Hindlimb muscle (tissue), 1 donor: Measurements from ENCODE around the gene ZNF273. TPM values are rescaled to one million over a fixed set of nuclear protein-coding genes. Genes with fewer than 3 reads are reported as not detected.
A peak's percentile ranks its signal among the peaks of the same experiment; 100 is the strongest.
"Not testable (repeated sequence)": the region's sequence is repeated elsewhere in the genome, so short reads cannot be mapped to it uniquely, and the experiment has no call there.

Source experiments
- DNase-seq: peaks from one replicate; pipeline ENCODE4 v3.0.0-alpha.2; 2013
- polyA plus RNA-seq: library from polyadenylated mRNA; unstranded; fragments of 120-200 nt; gene quantifications from one replicate; pipeline ENCODE4 v1.2.1, GENCODE V29; 2013; ENCODE audit not compliant: insufficient read length

Gene ZNF273
- polyA plus RNA-seq, 1 donor = 5.4 TPM

DNA sequence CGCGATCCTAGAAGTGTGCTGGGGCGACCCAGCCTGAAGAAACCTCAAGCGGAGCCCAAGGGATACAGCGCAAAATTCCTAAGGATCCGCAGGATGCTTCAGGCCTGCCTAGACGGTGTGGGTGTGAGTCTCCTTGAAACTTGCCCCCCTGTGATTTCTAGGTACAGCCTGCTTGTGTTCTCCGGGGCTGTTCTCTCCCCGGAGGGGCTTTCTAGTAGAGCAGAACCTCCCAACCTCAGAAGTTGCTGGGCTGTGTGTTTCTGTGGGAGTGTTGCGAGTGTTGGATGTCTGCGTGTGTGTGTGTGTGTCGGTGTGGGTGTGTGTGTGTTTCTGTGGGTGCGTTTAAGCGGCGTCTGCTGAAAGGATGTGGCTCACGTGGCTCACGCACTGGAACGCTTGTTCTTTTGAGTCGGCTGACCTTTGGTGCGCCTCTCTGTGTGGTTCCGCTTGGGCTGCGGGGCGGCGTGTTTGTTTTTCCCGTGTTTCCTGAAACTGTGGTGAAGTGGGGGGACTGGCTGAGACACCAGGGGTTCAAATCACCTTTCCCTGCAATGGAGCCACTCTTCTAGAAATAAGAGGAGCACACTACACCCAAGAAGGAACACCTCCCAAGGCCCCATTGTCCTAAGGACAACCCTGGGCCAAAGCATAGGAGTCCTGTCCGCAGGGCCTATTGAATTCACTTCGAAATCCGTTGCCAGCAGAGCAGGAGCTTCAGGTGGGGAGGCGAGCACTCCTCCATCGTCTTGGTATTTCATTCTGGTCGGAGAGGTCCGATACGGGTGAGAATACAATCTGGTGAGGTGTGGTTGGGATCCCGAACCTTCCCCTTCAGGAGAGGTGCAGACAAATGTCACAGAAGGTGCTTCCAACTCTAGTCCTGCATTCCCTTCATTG is 25.1 kb upstream of the ZNF273 start:
- no peak for DNase-seq

DNA sequence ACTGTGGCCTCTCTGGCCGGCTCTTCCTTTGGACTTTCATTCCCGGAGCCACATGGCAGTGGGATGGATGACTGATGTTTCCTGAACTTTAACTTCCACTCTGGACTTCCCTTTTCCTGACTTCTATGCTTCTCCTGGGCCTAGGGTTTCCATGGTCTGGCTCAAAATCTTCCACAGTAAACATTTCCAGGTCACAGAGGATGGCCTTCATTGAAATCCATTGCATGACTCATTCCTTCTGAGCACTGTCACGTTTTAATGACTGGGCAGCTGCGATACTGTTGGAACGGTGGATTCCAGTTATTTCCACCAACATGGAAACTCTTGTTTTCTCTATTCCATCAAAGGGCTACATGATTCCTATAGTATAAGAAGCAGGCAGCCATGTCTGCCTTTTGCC is 24.4 kb upstream of the ZNF273 start:
- DNase-seq = no peak

DNA sequence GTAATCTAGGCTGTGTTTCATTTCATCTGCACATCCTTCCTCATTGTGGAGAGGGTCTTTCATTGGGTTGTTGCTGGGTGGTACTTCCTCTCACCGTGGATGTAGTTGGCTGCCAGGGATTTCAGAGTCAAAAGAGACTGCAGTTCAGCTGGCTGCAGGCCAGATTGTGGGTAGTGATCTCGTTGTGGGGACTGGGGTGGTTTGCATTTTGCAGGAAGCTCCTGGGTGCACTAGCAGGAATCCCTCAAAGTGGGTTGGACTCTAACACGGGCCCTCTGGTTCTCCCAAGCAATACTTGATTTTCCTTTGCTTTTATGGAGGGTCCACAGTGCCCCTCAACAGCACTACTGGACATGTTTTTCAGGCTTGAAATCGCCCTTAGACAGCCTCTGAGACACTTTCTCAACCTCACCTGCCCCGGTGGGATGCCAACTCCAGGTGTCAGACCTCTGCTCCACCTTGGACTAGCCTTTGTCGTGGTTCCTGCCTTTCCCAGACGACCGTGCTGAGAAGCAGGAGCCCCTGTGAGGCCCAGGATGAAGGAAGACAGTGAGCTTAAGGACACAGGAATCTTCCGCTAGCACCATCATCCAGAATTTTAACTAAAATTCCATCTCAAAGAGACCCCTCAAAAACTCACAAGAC is 23.9 kb upstream of the ZNF273 start:
- no peak for DNase-seq

DNA sequence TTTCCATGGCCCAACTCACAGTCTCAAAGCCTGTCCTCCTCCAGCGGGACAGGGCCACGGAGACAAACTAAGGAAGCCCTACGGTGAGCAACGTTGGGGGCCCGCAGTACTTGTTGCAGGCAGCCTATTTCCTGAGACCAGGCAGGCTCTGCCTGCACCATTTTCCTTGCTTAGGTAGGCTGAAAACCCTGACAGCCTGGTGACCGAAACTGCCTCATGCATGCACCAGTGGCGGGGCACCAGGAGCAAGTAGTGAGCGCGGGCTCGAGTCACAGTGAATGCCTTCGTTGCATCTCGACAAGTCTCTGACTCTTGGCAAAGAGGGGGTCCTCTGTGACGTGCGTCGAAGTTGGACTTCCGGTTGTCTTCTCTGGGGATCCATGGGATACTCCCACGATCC is 23.3 kb upstream of the ZNF273 start:
- no peak for DNase-seq

DNA sequence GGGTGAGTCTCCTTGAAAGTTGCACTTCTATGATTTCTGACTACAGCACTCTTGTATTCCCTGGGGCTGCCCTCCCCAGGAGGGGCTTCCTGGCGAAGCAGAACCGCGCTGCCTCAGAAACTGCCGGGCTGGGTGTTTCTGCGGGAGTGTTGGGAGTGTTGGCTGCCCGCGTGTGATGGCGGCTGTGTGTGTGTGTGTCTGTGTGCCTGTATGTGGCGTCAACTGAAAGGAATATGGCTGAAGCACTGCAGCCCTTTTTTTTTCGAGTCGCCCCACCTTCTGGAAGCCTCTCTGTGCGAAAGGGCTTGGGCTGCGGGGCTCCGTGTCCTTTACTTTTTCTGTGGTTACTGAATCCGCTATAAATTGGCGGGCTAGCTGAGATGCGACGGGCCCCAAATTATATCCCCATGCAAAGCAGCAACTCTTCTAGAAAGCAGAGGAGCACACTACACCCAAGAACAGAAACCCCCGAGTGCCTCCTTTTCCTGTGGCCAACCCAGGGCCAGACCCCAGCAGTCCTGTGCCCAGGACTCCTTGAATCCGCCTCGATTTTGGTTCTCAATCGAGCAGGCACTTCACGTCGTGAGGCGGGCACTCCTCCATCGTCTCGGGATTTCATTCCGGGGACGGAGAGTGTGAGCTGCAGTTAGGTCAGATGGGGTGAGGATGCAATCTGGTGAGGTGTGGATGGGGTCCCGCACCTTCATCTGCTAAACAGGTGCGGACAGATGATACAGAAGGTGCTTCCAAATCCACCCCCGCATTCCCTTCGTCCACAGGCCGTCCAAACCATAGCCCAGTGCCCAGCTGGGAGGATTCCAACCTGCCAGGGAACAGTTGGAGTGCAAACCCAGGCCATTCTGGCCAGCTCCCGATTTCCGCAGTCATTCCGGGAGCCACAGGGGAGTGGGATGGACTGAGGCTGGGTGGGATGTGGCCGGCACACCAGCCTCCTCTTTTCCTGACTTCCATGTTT is 22.5 kb upstream of the ZNF273 start:
- no peak for DNase-seq

DNA sequence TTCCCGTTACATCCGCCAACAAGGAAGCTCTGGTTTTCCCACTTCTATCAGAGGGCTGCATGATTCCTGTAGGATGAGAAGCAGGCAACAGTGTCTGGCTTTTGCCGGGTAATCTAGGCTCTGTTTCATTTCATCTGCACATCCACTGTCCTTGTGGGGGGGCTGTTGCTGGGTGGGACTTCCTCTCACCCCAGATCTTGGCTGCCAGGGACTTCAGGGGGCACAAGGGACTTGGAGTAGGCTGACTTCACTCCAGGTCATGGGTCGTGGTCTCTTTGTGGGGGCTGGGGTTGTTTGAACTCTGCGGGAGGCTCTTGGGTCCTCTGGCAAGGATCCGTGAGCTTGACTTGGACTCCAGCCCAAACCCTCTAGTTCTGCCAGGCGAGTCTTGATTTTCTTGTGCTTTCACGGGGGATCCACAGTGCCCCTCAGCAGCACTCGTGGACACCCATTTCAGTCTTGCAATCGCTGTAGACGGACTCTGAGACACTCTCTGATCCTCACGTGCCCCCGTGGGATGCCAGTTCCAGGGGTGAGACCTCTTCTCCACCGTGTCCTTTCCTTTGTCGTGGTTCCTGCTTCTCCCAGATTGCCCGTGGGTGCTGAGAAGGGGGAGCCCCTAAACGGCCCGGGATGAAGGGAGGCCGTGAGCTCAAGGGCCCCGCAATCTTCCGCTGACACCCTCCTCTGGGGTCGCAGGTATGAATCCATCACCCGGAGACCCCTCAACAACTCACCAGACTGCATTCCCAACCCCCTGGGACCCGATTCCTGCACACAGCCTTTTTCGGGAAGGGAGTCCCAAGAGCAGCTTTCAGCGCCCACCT is 21.4 kb upstream of the ZNF273 start:
- no peak for DNase-seq

DNA sequence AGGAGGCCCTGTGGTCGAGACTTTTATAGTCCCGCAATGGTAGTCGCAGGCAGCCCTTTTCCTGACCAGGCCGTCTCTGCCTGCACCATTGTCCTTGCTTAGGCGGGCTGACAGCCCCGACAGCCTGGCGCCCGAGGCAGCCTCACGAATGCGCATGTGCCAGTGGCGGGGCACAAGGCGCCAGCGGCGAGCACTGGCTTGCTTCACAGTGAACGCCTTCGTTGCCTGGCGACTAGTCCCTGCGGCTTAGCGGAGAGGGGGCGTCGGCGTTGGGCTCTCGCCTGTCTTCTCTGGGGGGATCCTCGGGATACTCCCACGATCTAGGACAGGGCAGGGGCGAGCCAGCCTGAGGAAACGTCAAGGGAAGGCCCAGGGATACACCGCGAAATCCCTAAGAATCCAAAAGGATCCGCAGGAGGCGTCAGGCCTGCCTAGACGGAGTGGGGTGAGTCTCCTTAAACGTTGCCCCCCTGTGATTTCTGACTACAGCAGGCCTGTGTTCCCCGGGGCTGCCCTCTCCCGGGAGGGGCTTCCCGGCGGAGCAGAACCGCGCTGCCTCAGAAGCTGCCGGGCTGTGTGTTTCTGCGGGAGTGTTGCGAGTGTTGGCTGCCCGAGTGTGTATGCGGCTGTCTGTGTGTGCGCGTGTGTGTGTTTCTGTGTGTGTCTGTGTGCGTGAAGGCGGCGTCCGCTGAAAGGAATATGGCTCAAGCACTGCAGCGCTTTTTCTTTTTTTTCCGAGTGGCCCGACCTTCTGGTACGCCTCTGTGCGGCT is 20.5 kb upstream of the ZNF273 start:
- peak; percentile 58 for DNase-seq

DNA sequence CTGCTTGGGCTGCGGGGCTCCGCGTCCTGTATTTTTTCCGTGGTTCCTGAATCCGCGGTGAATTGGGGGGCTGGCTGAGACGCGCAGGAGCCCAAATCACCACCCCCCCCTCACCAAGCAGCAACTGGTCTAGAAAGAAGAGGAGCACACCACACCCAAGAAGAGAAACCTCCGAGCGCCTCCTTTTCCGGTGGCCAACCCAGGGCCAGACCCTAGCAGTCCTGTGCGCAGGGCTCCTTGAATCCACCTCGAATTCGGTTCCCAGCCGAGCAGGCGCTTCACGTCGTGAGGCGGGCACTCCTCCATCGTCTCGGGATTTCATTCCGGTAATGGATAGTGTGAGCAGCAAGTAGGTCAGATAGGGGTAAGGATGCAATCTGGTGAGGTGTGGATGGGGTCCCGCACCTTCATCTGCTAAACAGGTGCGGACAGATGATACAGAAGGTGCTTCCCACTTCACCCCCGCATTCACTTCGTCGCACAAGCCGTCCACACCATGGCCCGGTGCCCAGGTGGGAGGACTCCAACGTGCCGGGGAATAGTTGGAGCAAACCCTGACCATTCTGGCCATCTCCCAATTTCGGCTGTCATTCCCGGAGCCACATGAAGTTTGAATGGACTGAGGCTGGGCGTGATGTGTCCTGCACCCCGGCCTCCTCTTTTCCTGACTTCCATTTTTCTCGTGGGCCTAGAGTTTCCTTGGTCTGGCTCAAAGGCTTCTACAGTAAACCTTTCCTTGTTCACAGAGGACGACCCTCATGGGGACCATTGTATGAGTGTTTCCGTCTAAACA is 19.8 kb upstream of the ZNF273 start:
- no peak for DNase-seq

DNA sequence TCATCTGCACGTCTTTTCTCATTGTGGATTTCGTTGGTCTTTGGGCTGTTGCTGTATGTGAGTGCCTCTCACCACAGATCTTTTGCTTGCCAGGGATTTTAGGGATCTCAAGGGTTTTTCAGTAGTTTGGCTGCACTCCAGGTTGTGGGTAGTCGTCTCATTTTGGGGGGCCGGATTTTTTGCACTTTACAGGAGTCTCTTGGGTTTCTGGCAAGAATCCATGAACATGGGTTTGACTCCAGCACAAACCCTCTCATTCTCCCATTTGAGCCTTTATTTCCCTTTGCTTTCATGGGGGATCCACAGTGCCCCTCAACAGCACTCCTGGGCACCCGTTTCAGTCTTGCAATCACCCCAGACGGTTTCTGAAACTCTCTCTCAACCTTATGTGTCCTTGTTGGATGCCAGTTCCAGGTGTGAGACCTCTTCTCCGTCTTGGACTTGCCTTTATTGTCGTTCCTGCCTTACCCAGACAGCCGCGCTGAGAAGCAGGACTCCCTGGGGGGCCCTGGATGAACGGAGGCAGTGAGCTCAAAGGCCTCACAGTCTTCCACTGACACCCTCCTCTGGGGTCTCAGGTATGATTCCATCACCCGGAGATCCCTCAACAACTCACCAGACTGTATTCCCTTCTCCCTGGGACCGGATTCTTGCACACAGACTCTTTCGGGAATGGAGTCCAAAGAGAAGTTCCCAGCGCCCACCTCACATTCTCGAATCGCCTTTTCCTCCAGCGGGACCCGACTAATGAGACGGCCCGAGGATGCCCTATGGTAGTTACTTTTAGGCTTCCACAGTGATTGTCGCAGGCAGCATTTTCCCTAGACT is 18.8 kb upstream of the ZNF273 start:
- no peak for DNase-seq

DNA sequence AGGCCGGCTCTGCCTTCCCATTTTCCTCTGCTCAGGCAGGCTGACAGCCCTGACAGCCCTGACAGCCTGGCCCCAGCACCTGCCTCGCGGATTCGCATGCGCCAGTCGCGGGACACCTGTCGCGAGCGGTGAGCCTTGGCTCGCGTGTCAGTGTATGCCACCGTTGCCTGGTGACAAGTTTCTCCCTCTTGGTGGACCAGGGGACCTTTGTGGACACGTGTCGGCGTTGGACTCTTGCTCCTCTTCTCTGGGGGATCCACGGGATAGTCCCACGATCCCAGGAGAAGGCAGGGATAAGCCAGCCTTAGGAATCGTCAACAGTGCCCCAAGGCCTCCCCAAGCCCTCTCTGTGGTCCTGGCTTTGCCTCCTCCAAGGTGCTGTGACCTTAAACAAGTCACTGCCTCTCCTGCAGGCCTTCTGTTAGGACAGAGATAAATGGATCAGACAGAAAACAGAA is 18.1 kb upstream of the ZNF273 start:
- no peak for DNase-seq

DNA sequence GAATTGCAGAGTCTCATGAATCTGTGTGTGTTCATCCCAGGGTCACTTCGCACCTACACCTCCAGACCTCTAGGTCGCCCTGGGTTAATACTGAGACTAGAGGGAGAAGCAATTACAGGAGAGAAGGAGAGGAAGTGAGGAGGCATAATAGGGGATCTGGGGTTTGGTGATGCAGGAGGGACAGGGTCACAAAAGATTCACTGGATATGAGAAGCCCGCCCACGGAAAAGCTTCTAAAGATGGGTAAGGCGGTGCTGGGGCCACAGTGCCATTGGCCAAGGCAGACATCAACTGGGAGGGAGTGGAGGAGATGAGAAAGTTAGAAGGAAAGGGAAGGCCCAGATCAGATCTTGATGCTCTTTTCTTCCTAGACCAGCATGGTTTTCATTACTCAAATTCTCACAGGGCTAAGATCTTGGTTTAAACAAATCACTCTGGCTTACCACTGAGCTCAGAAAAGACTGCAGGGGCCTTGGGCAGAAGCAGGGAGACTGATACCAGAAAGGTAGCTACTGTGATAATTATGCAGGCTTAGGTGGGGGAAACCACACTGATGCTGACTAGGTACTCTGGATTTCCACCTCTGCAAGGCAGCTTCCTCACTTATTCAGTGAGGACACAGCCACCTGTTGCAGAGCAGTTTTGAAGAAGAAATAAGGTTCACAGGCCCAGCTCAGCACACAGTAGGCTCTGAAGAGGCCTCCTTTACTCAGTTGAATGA is 17.4 kb upstream of the ZNF273 start:
- no peak for DNase-seq

DNA sequence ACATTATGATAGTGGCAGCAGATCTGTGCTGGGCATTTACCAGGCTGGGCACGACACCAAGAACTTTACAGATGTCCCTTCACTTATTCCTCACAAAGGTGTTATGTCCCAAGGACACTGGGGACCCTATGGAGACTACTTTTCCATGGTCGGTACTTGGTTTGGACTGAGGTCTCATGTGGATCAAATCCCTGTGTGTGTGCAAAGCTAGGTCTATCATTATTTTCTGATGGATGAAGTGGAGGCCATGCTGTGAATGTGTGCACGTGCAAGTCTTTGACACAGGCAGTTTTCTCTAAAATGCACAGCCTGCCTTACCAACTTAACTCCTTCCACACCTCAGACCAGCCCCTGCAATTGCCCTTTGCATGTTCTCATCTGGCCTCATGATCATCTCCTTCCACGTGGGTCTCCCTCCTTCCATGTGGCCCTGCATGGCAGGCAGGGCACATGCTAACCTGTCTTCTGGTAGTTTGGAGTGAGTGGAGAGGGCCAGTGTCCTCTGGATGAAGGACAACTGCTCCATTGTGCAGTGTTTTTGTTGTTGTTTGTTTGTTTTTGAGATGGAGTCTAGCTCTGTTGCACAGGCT is 16.0 kb upstream of the ZNF273 start:
- DNase-seq = no peak

DNA sequence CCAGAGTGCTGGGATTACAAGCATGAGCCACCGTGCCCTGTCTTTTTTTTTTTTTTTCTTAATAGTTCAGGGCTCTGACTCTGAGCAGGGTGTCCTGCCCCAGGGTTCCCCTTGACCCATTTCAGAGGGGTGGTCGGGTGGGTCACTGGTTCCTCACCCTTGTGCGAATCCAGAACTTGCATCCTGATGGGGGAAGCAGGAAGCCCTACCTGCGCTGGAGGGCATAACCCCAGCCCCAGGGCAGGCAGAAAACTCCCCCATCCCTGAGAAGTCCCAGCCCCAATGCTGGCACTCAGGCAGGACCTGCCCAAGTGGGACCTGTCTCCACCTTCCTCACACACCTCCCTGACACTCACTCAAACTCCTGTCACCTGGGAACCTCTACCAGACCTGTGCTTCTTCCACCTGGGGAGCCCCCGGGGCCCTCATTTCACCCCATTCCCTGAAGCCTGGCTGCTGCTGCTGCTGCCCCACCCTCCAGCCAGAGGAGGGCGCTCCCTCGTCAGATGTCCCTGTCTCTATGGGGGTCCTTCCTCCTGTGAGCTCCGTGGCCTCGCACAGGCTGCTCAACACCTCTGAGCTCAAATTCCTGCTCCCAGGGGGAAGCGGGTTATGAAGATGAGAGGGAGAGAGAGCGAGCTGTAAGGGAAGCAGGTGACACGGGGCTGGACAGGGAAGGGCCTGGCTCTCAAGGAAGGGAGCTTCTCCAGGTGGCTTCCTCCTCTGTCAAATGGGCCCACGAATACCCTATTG is 15.1 kb upstream of the ZNF273 start:
- no peak for DNase-seq

DNA sequence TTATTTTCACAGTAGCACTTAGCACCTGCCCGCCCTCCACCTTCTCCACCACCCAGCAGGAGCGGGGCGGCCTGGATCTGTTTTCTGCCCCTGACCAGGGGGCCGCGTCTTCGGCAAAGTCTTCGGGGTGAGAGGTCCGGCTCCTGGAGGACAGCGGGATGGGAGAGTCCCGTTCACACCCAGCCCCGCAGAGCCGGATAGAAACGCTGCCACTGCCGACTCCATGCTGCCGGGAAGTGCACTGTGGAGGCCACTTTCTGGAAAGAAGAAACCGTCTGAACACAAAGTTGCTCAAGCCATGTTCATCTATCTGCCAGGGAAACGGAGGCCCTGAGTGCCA is 14.5 kb upstream of the ZNF273 start:
- no peak for DNase-seq

DNA sequence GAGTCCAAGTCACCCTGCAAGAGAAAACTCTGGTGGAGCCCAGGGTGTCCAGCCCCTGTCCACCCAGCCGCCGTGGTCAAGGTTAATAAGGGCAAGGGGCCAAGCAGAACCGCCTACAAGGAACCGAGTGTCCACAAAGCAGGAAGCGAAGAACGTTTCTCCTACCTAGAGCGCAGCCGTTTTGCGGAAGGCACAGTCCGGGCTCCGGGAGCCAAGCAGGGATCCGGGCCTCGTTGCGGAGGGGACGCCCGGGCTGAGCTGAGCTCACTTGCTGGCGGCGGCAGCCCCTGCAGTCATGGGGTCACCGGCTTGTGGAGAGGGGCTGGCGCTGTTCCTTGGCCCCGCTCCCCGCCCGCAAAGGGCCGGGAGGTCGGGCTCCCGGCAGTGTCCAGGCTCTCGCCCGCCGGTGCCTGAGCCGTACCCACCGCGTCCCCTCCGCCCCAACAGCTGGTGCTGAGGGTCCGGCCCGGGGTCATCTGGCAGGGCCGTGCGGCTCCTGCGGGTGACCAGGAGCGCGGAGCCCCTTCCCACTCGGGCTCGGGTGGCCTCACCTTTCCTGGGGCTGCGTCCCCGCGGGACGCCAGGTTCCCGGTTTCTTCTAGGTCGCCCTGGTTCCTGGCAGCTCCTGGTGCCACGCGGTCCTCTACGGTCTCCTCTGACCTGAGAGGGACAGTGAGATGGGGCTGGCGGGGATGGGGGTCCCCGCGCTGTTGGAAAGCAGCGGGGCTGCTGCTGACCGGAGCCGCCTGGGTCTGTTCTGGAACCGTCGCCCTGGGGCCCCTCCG is 14.0 kb upstream of the ZNF273 start:
- DNase-seq = peak; percentile 25

DNA sequence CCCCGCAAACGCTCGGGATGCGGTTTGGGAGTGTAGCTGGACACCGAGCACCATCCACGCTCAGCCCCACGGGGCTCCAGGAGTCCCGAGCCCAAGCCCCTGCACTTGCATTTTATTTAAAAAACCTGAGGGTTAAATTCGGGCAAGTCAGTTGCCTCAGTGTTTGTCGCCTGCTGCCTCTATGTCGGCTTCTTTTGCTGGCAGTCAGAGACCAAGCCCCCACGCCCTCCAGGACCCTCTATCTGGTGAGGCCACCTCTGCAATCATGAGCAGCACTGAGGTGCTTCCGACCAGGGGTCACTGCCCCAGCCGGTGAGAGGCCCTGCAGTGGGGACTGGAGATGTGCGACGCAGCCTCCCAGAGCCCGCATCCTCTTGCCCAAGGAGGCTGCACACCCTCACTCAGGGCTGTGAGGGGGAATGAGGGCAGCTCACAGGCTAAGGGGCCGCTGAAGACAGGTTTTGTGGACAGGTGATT is 13.3 kb upstream of the ZNF273 start:
- no peak for DNase-seq

DNA sequence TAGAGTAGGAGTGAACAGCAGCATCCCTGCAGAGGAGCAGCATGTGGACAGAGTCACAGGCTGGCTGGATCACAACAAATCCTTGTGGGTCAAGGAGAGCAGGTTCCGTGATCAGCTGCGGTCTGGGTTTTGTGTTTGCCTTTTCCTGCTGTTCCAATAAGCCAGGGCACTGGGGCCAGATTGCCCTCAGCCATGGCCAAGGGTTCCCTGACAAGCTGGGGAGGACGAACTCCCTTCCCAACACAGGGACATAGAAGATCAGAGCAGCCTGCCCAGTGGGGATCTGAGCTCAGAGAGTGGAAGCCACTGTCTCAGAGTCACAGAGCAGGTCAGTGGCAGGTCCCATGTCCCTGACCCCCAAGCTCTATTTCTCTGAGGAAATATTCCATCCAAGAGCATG is 12.8 kb upstream of the ZNF273 start:
- not testable (repeated sequence) for DNase-seq
